HepG2 (cell line): ENCODE data around the gene IL26. TPM values are rescaled to one million over a fixed set of nuclear protein-coding genes. Genes with fewer than 3 reads are reported as not detected.

ENCODE experiments used
- ATAC-seq: fragments of 200-7000 bp; cut with Tn5 transposase; 3 replicates; pipeline ENCODE4 v1.9.1; 2020; ENCODE audit warnings: mild to moderate bottlenecking, moderate library complexity
- BruUV-seq: library from RNA; stranded (reverse); fragments of 400-500 nt; replicated peaks from 2 replicates; lab custom pipeline; 2021; lab: Mats Ljungman, UMichigan
- CTCF ChIA-PET: fragments of 300-600 bp; formaldehyde crosslinking; extraction: SDS; loops from one replicate; lab custom pipeline; 2021; ENCODE audit warnings: low total read pairs, inconsistent platforms, low intra/inter-chr PET ratio; lab: Yijun Ruan, JAX
- POLR2A ChIA-PET: fragments of 350-600 bp; sonication (Branson Sonifier 250); formaldehyde crosslinking; loops from one replicate; lab custom pipeline; 2020; ENCODE audit warnings: antibody characterized with exemption, inconsistent platforms; lab: Yijun Ruan, JAX
- DNase-seq: peaks from one replicate; pipeline ENCODE4 v3.0.0-alpha.2; 2015; ENCODE audit warnings: low spot score
- FAIRE-seq: peaks from 3 replicates; lab custom pipeline; 2011; peaks lifted over from hg19 to GRCh38; lab: Jason Lieb, UNC
- H2AFZ ChIP-seq: one replicate; pipeline ENCODE4 v1.6.1; 2011; ENCODE audit warnings: low read length, inconsistent platforms
- H3K27ac ChIP-seq: fragments of 300-600 bp; 3 replicates; pipeline ENCODE4 v1.8.0; 2011; ENCODE audit warnings: mixed run types, mild to moderate bottlenecking, mixed read lengths, low read length, inconsistent platforms; ENCODE audit not compliant: insufficient read depth; ENCODE audit errors: extremely low read length
- H3K27me3 ChIP-seq, 2 experiments: fragments of 200-600 bp in 1 of 2; 2 replicates in 1 of 2; 3 replicates in 1 of 2; pipeline versions ENCODE4 v1.6.0 to v1.8.0; 2011; ENCODE audit warnings: low read length in 2 of 2, mild to moderate bottlenecking in 2 of 2, moderate library complexity in 2 of 2, inconsistent platforms in 1 of 2; ENCODE audit not compliant: insufficient read depth in 2 of 2, control insufficient read depth in 1 of 2
- H3K36me3 ChIP-seq, 2 experiments: fragments of 200-600 bp in 1 of 2; replicated peaks in 1 of 2; 2 replicates in 1 of 2; 3 replicates in 1 of 2; pipeline versions ENCODE4 v1.5.1 to v1.8.0; 2011; ENCODE audit warnings: low read length in 2 of 2, inconsistent platforms in 1 of 2; ENCODE audit not compliant: insufficient read depth in 2 of 2, control insufficient read depth in 1 of 2
- H3K4me1 ChIP-seq: 2 replicates; pipeline ENCODE4 v1.5.1; 2012; ENCODE audit warnings: low read length, inconsistent platforms; ENCODE audit not compliant: insufficient read depth
- H3K4me2 ChIP-seq: 2 replicates; pipeline ENCODE4 v1.6.0; 2011; ENCODE audit warnings: low read depth, low read length, inconsistent platforms
- H3K4me3 ChIP-seq, 3 experiments: fragments of 200-600 bp in 1 of 3; sonication (generic), shearing (Covaris generic) in 1 of 3; replicated peaks in 1 of 3; 2 replicates each; pipeline ENCODE4 v1.5.1; 2011 to 2016; ENCODE audit warnings: low read length in 3 of 3, inconsistent platforms in 2 of 3, low read depth in 2 of 3, mild to moderate bottlenecking in 2 of 3, control low read depth in 1 of 3, mixed read lengths in 1 of 3; ENCODE audit not compliant: insufficient read depth in 1 of 3
- H3K79me2 ChIP-seq: one replicate; pipeline ENCODE4 v1.6.1; 2011; ENCODE audit warnings: low read length, inconsistent platforms; ENCODE audit not compliant: insufficient read depth
- H3K9ac ChIP-seq: 2 replicates; pipeline ENCODE4 v1.6.0; 2011; ENCODE audit warnings: mild to moderate bottlenecking, low read depth, low read length, inconsistent platforms; ENCODE audit not compliant: insufficient read depth
- H3K9me3 ChIP-seq: 2 replicates; pipeline ENCODE4 v1.5.1; 2012; ENCODE audit warnings: mild to moderate bottlenecking, low read length
- H4K20me1 ChIP-seq: 2 replicates; pipeline ENCODE4 v1.6.0; 2011; ENCODE audit warnings: inconsistent platforms, mild to moderate bottlenecking, low read length, moderate library complexity; ENCODE audit not compliant: insufficient read depth
- ASH2L ChIP-seq: fragments of 300-600, 200-600 bp; sonication (generic); IDR thresholded peaks from 2 replicates; pipeline ENCODE4 v1.7.0; 2017; ENCODE audit warnings: low read depth, mild to moderate bottlenecking, moderate library complexity, mixed read lengths, low read length; ENCODE audit not compliant: insufficient read length
- E2F5 ChIP-seq: sonication (generic); formaldehyde crosslinking; conservative IDR thresholded peaks from 2 replicates; pipeline ENCODE4 v1.4.0; 2020; ENCODE audit warnings: missing genetic modification reagents
- EED ChIP-seq: sonication (generic); formaldehyde crosslinking; IDR thresholded peaks from 2 replicates; pipeline ENCODE4 v1.5.0; 2020; ENCODE audit warnings: mild to moderate bottlenecking, missing genetic modification reagents
- IRF9 ChIP-seq: sonication (generic); formaldehyde crosslinking; IDR thresholded peaks from 2 replicates; pipeline ENCODE4 v1.8.0; 2022; ENCODE audit warnings: missing genetic modification reagents, mild to moderate bottlenecking, borderline replicate concordance
- NCOA1 ChIP-seq: sonication (generic); formaldehyde crosslinking; IDR thresholded peaks from 2 replicates; pipeline ENCODE4 v1.9.0; 2021; ENCODE audit warnings: missing genetic modification reagents
- REST ChIP-seq, 2 experiments: IDR thresholded peaks; 2 replicates each; pipeline ENCODE4 v1.6.1; 2011 to 2012; ENCODE audit warnings: low read length in 2 of 2, borderline replicate concordance in 1 of 2, low read depth in 1 of 2, mild to moderate bottlenecking in 1 of 2, moderate library complexity in 1 of 2
- SRSF1 ChIP-seq: fragments of 200-400 bp; formaldehyde crosslinking; optimal IDR thresholded peaks from 2 replicates; pipeline ENCODE3; 2017; ENCODE audit warnings: mild to moderate bottlenecking, low read depth, low read length, moderate library complexity
- TBX2 ChIP-seq: sonication (generic); formaldehyde crosslinking; IDR thresholded peaks from 2 replicates; pipeline ENCODE4 v1.5.0; 2020; ENCODE audit warnings: missing genetic modification reagents, mild to moderate bottlenecking, borderline replicate concordance
- ZSCAN22 ChIP-seq: sonication (generic); formaldehyde crosslinking; IDR thresholded peaks from 2 replicates; pipeline ENCODE4 v1.4.0; 2020; ENCODE audit warnings: mild to moderate bottlenecking, missing genetic modification reagents
- ZSCAN30 ChIP-seq: sonication (generic); formaldehyde crosslinking; IDR thresholded peaks from 2 replicates; pipeline ENCODE4 v1.5.0; 2020; ENCODE audit warnings: mild to moderate bottlenecking, missing genetic modification reagents
- WGBS: methylation state at CpG from one replicate; pipeline ENCODE4 v1.1.6; 2017; ENCODE audit warnings: low lambda C conversion rate; 5-methylcytosine and 5-hydroxymethylcytosine counted together
- in situ Hi-C: cut with HindIII; loops from 2 replicates; pipeline ENCODE4 v1.10.0; 2017; ENCODE audit warnings: low pct_unique_long_range_greater_than_20kb; ENCODE audit not compliant: extremely low pct_ligation_motif_present
- intact Hi-C: fragments of 100-400 bp; cut with micrococcal nuclease; formaldehyde crosslinking; loops from one replicate; pipeline ENCODE4 v1.10.0; 2022; ENCODE audit not compliant: unreplicated experiment
- polyA plus RNA-seq, 8 experiments: library from polyadenylated mRNA; depleted of rRNA in 3 of 8; stranded (reverse) in 7 of 8; unstranded in 1 of 8; fragments of >200 nt; fragmentation: Illumina TruSeq in 4 of 8; extraction: Trizol in 4 of 8; gene quantifications; 2 replicates each; pipeline versions ENCODE4 v1.2.1 to v1.2.3, GENCODE V29; 2011 to 2016; ENCODE audit warnings: low read depth in 4 of 8, missing spikeins in 1 of 8, mixed read lengths in 1 of 8; ENCODE audit not compliant: insufficient read depth in 1 of 8
- total RNA-seq, 5 experiments: library from RNA; depleted of rRNA; stranded (reverse); fragments of >200 nt; fragmentation: Illumina TruSeq; extraction: Trizol; gene quantifications; 2 replicates each; pipeline ENCODE4 v1.2.3, GENCODE V29; 2016; ENCODE audit warnings: low read depth in 1 of 5

Gene IL26
- total and polyA plus RNA-seq, 2 of the 13 experiments (the other 11 are each of a cell fraction or from before 2014, with no cell fraction given), result not detected

- Histone ChIP-seq H4K20me1 (no peaks in the 10 kb centered on the region), H3K4me2 (no peak overlapping the region), H2AFZ (no peak overlapping the region), H3K27ac (no peak overlapping the region), H3K79me2 (no peaks in the 10 kb centered on the region), H3K36me3 (no peaks in the 10 kb centered on the region), H3K4me3 (no peak overlapping the region), H3K9me3 (no peaks in the 10 kb centered on the region), H3K4me1 (peaks cover 9% of the 10 kb centered on the region), H3K9ac (no peak overlapping the region), H3K27me3 (peaks cover 0 to 17% of the 10 kb centered on the region in 2 experiments; a peak in 2 of 5 replicates)
- TF ChIP-seq SRSF1, result no peak
- no peak for TF ChIP-seq EED
- no peak for TF ChIP-seq REST (IDR thresholded peaks at IDR 0.05; ENCODE audit: borderline replicate concordance in 1 of 2, low read depth in 1 of 2, low read length in 2 of 2)
- TF ChIP-seq TBX2 (CRISPR knock-in tag), result no peak
- TF ChIP-seq IRF9 (CRISPR knock-in tag), result no peak
- no peak for TF ChIP-seq NCOA1 (CRISPR knock-in tag)
- no peak for TF ChIP-seq ASH2L
- TF ChIP-seq ZSCAN22 (CRISPR knock-in tag), result no peak
- TF ChIP-seq E2F5 (CRISPR knock-in tag), result no peak
- TF ChIP-seq ZSCAN30, result no peak
- intact Hi-C loops (no loop called here), in situ Hi-C loops (no loop called here)
- no TSS peak for BruUV-seq
- FAIRE-seq, result no peak
- ChIA-PET POLR2A (no interaction called here), CTCF (no interaction called here)
- WGBS, result 63% methylated on average over 2 of the region's 2 CpGs
- no peak for DNase-seq
- no peak for ATAC-seq
Observed at GRCh38 chr12:68234140-68234539, 8.5 kb upstream of the IL26 start.
